Measurements from ENCODE around the gene WDR81. TPM values are rescaled to one million over a fixed set of nuclear protein-coding genes. Genes with fewer than 3 reads are reported as not detected.

WDR81 gene
- total RNA-seq, 1 experiment from 2014 or later, result 17.3 TPM

- TF ChIP-seq ZBTB33 (IDR thresholded peaks at IDR 0.05; ENCODE audit: extremely low read depth, insufficient replicate concordance, low read length) (no peak), POLR2AphosphoS5 (IDR thresholded peaks at IDR 0.05; ENCODE audit: low read depth, low read length) (no peak), ZFX (IDR thresholded peaks at IDR 0.05) (no peak), JUND (IDR thresholded peaks at IDR 0.05) (no peak), ATF3 (IDR thresholded peaks at IDR 0.05) (no peak)
- RAD21 ChIA-PET (ENCODE audit: low non-redundant PET in 1 of 2, low total read pairs in 2 of 2, uncharacterized antibody in 2 of 2, unreplicated experiment in 2 of 2), result no interaction called here
- CTCF ChIA-PET, result no interaction called here
These were observed 31.3 kb downstream of the WDR81 start for GRCh38 chr17:1755827-1756262.

GRCh38 chr17:1758807-1759206 lies 34.3 kb downstream of the WDR81 start:
- peaks cover 2 to 16% of the 10 kb centered on the region in 2 experiments; a peak in 3 of 4 replicates for H3K4me1 ChIP-seq (ENCODE audit: control insufficient read depth in 1 of 2, insufficient read depth in 2 of 2, low read length in 2 of 2)
- no peaks in the 10 kb centered on the region for H3K9me2 ChIP-seq (ENCODE audit: insufficient read depth)
- no peaks in the 10 kb centered on the region for H3K27me3 ChIP-seq (ENCODE audit: insufficient read depth, low read length)
- no TSS peak for BruUV-seq (replicated peaks)
- POLR2A ChIA-PET, result no interaction called here
- intact Hi-C loops (cut with micrococcal nuclease), result no loop called here
- no peak overlapping the region for H3K9ac ChIP-seq (ENCODE audit: low read length)
- no peaks in the 10 kb centered on the region for H3K9me3 ChIP-seq (ENCODE audit: control insufficient read depth in 1 of 2, insufficient read depth in 1 of 2, low read depth in 1 of 2, low read length in 2 of 2)
- H2AFZ ChIP-seq (ENCODE audit: low read depth, low read length, poor library complexity, severe bottlenecking), result no peak overlapping the region
- ATAC-seq (no peak), DNase-seq (ENCODE audit: low read depth, low spot score) (no peak)
- H3K79me2 ChIP-seq (ENCODE audit: insufficient read depth, low read length), result no peaks in the 10 kb centered on the region
- H3K4me2 ChIP-seq (ENCODE audit: low read length), result no peak overlapping the region
- H3K36me3 ChIP-seq (ENCODE audit: control insufficient read depth in 1 of 2, insufficient read depth in 2 of 2, low read length in 2 of 2), result no peaks in the 10 kb centered on the region
- CTCF ChIA-PET, result no interaction called here
- H3K27ac ChIP-seq (ENCODE audit: low read depth, low read length), result no peak overlapping the region
- RAD21 ChIA-PET (ENCODE audit: low non-redundant PET in 1 of 2, low total read pairs in 2 of 2, uncharacterized antibody in 2 of 2, unreplicated experiment in 2 of 2), result no interaction called here
- no peaks in the 10 kb centered on the region for H4K20me1 ChIP-seq (ENCODE audit: insufficient read depth)
- no peak overlapping the region for H3K4me3 ChIP-seq (replicated peaks in 1 of 2; ENCODE audit: low read depth in 1 of 2, low read length in 2 of 2)
- TF ChIP-seq ZBTB33 (IDR thresholded peaks at IDR 0.05; ENCODE audit: extremely low read depth, insufficient replicate concordance, low read length) (no peak), SRF (IDR thresholded peaks at IDR 0.05; ENCODE audit: low read depth) (no peak), SP1 (IDR thresholded peaks at IDR 0.05; ENCODE audit: low read depth) (no peak), ATF3 (IDR thresholded peaks at IDR 0.05) (no peak), SIN3A (IDR thresholded peaks at IDR 0.05; ENCODE audit: low read depth) (no peak), ELF1 (IDR thresholded peaks at IDR 0.05; ENCODE audit: borderline replicate concordance, low read depth) (no peak), EZH2phosphoT487 (IDR thresholded peaks at IDR 0.05; ENCODE audit: borderline replicate concordance) (no peak), EGR1 (IDR thresholded peaks at IDR 0.05; ENCODE audit: low read depth) (no peak), TCF7L2 (IDR thresholded peaks at IDR 0.05; ENCODE audit: borderline replicate concordance, extremely low read depth, insufficient read depth, insufficient read length) (no peak), CTCF (IDR thresholded peaks at IDR 0.05 in 2 of 3, conservative IDR thresholded peaks at IDR 0.05 in 1 of 3; ENCODE audit: borderline replicate concordance in 1 of 3, insufficient read depth in 1 of 3, low read depth in 2 of 3, low read length in 2 of 3) (no peak), JUND (IDR thresholded peaks at IDR 0.05) (no peak), FOSL1 (IDR thresholded peaks at IDR 0.05; ENCODE audit: low read depth) (no peak)

More at GRCh38 chr17:1755827-1756262, 31.3 kb downstream of the WDR81 start:
- H3K4me1 ChIP-seq (ENCODE audit: control insufficient read depth in 1 of 2, insufficient read depth in 2 of 2, low read length in 2 of 2), result peaks cover 0 to 16% of the 10 kb centered on the region in 2 experiments; a peak in 3 of 4 replicates
- ATAC-seq, result no peak
- H3K9me2 ChIP-seq (ENCODE audit: insufficient read depth), result no peaks in the 10 kb centered on the region
- no TSS peak for BruUV-seq (replicated peaks)
- DNase-seq (ENCODE audit: low read depth, low spot score), result no peak
- no peak overlapping the region for H3K9ac ChIP-seq (ENCODE audit: low read length)
- H3K9me3 ChIP-seq (ENCODE audit: control insufficient read depth in 1 of 2, insufficient read depth in 1 of 2, low read depth in 1 of 2, low read length in 2 of 2), result no peaks in the 10 kb centered on the region
- no peaks in the 10 kb centered on the region for H3K36me3 ChIP-seq (ENCODE audit: control insufficient read depth in 1 of 2, insufficient read depth in 2 of 2, low read length in 2 of 2)
- no peak overlapping the region for H3K4me2 ChIP-seq (ENCODE audit: low read length)
- no peak overlapping the region for H3K27ac ChIP-seq (ENCODE audit: low read depth, low read length)
- no peak overlapping the region for H3K4me3 ChIP-seq (replicated peaks in 1 of 2; ENCODE audit: low read depth in 1 of 2, low read length in 2 of 2)
- H3K27me3 ChIP-seq (ENCODE audit: insufficient read depth, low read length), result no peaks in the 10 kb centered on the region
- no peak overlapping the region for H2AFZ ChIP-seq (ENCODE audit: low read depth, low read length, poor library complexity, severe bottlenecking)
- intact Hi-C loops (cut with micrococcal nuclease), result no loop called here
- H4K20me1 ChIP-seq (ENCODE audit: insufficient read depth), result no peaks in the 10 kb centered on the region
- POLR2A ChIA-PET, result interaction anchor here (2.6 kb wide), 1 partner anchor 39 kb away, joined by 6 read pairs; no protein-coding TSS in a partner anchor
- H3K79me2 ChIP-seq (ENCODE audit: insufficient read depth, low read length), result no peaks in the 10 kb centered on the region
